ENCODE data around the gene COL8A2. TPM values are rescaled to one million over a fixed set of nuclear protein-coding genes. Genes with fewer than 3 reads are reported as not detected.
A peak's percentile ranks its signal among the peaks of the same experiment; 100 is the strongest.

Gene COL8A2
- total RNA-seq, 1 experiment from 2014 or later: not detected

- in situ Hi-C loops (cut with HindIII; ENCODE audit: low pct_unique_long_range_greater_than_20kb, low sequenced_read_pairs): no loop called here
- DNase-seq (ENCODE audit: low read depth): no peak
Observed at GRCh38 chr1:36097693-36098585, 27.1 kb downstream of the COL8A2 start.

GRCh38 chr1:36096500-36097432 is 28.3 kb downstream of the COL8A2 start:
- in situ Hi-C loops (cut with HindIII; ENCODE audit: low pct_unique_long_range_greater_than_20kb, low sequenced_read_pairs): no loop called here
- DNase-seq (ENCODE audit: low read depth): no peak

- DNase-seq (ENCODE audit: low read depth): no peak
- in situ Hi-C loops (cut with HindIII; ENCODE audit: low pct_unique_long_range_greater_than_20kb, low sequenced_read_pairs): no loop called here
Observed at GRCh38 chr1:36095760-36096405, 29.1 kb downstream of the COL8A2 start.

GRCh38 chr1:36094621-36095061 is 30.4 kb downstream of the COL8A2 start:
- no peak for DNase-seq (ENCODE audit: low read depth)
- in situ Hi-C loops (cut with HindIII; ENCODE audit: low pct_unique_long_range_greater_than_20kb, low sequenced_read_pairs): no loop called here

DNA sequence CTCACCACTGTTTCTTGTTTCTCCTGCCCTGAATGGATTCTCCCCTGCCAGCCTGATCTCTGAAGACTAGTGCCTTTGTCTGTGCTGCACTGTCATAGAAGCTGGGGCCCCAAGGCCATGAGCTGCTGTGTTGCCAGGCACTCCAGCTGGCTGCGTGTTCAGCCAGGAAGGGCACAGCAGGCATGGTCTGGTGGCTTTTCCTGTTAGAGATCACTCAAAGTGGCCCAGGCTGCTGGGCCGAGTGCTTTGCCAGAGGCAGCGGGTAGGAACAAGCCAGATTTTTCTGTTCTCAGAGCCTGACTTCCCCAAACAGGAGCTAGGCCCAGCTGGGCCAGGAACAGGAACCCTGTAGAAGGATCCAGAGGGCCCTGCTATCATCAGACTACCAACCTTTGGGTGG is 31.1 kb downstream of the COL8A2 start:
- in situ Hi-C loops (cut with HindIII; ENCODE audit: low pct_unique_long_range_greater_than_20kb, low sequenced_read_pairs): no loop called here
- no peak for DNase-seq (ENCODE audit: low read depth)

DNA sequence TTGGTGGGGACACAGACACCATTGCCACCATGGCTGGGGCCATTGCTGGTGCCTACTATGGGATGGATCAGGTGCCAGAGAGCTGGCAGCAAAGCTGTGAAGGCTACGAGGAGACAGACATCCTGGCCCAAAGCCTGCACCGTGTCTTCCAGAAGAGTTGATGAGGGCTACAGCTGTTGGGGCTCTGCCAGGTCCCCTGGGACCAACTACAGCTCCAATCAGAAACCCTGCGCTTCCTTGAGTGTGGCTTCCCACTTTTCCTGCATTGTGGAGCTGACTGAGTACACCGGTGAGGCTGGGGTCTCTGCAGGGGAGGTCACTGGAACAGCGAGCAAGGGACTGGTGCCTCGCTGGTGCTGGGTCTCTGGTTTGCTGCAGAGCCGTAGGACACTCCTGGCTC is 31.8 kb downstream of the COL8A2 start:
- in situ Hi-C loops (cut with HindIII; ENCODE audit: low pct_unique_long_range_greater_than_20kb, low sequenced_read_pairs): no loop called here
- DNase-seq (ENCODE audit: low read depth): no peak

DNA sequence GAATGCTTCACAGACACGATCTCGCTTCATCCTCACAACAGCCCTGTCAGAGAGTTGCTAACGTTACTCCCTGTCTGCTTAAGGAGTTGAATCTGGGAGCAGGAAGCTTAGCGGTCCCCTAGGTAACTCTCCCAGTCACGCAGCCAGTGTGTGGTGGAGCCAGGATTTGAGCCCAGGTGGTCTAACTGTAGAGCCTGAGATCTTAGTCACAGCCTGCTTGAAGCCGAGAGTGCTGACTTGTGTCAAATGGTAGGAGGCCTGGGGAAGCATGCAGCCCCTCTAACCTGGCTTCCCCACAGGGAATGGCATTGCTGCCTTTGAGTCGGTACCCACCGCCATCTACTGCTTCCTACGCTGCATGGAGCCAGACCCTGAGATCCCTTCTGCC is 32.2 kb downstream of the COL8A2 start:
- in situ Hi-C loops (cut with HindIII; ENCODE audit: low pct_unique_long_range_greater_than_20kb, low sequenced_read_pairs): no loop called here
- DNase-seq (ENCODE audit: low read depth): no peak

DNA sequence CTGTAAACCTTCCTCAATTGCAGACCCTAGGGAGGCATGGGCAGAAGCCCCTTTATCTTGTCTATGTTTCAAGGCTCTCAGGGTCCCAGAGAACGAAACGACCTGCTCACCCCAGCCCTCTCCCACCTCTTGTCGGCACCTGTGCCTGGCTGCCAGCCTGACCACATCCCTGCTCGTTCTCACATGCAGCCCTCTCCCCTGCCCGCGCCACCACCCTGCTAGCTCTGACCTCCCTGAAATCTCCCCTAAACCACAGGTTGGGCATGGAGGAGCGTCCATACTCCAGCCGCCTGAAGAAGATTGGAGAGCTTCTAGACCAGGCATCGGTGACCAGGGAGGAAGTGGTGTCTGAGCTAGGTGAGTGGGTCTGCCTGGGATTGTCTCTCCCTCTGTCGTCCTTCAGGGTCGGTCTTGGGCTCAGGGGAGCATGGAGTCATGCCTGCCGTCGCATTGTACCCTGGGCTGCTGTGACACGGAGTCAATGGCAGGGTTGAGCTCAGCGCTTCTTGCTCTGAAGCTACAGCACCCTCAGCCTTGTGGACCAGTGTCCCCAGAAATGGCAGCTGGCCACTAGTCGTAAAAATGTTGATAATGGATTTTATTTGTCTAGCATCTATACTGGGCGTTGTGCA is 32.7 kb downstream of the COL8A2 start:
- DNase-seq (ENCODE audit: low read depth): no peak
- in situ Hi-C loops (cut with HindIII; ENCODE audit: low pct_unique_long_range_greater_than_20kb, low sequenced_read_pairs): no loop called here

DNA sequence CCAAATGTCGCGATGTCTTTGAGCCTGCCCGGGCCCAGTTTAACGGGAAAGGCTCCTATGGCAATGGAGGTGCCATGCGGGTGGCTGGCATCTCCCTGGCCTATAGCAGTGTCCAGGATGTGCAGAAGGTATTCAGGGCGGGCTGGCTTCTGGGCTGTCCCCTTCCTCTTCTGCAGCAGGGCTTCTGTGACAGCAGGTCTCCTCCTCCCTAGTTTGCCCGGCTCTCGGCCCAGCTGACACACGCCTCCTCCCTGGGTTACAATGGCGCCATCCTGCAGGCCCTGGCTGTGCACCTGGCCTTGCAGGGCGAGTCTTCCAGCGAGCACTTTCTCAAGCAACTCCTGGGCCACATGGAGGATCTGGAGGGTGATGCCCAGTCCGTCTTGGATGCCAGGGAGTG is 33.3 kb downstream of the COL8A2 start:
- in situ Hi-C loops (cut with HindIII; ENCODE audit: low pct_unique_long_range_greater_than_20kb, low sequenced_read_pairs): no loop called here
- no peak for DNase-seq (ENCODE audit: low read depth)

DNA sequence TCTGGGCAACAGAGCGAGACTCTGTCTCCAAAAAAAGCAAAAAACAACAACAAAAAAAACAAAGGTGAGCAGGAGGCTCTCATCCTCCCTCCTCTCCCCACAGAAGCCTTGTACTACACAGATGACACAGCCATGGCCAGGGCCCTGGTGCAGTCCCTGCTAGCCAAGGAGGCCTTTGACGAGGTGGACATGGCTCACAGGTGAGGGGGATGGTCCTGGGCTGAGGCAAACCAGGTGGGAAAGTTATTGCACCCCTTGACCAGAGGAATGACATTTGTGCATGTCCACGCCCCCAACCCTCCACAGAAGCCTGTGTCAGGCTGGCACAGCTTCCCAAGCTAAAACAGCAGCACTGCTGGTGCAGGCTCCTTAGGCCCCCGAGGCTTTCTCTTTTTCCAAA is 33.9 kb downstream of the COL8A2 start:
- DNase-seq (ENCODE audit: low read depth): no peak
- in situ Hi-C loops (cut with HindIII; ENCODE audit: low pct_unique_long_range_greater_than_20kb, low sequenced_read_pairs): no loop called here

DNA sequence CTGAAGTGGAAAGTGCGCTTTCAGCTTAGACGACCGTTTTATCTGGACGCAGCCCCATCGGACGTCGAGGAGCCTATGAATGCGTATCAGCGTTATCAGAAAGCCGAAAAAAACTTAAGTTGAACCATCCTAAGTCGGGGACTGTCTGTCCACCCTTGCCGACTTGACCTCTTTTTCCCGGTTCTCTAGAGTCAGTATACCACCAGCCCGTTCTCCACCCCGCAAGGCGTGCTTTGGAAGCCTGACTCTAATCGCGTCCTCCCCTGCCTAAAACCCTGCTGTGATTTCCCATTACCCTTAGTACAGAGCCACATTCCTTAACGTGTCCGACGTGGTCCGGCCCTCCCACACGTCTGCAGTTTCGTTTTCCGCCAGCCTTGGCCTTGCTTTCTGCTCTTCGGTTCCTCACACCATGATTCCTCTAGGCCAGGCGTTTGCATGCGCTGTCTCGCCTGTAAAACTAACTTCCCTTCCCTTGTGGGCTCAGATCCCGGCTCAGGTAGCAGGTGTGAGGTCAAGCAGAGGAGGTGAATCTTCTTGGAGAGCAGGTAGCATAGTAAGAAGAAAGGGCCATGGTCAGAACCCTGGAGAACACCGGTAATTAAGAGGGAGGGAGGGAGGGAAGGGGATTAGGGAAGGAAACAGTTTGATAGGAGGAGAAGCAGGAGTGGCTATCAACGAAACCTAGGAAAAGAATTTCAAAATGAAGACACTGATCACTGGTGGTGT is 35.5 kb downstream of the COL8A2 start:
- in situ Hi-C loops (cut with HindIII; ENCODE audit: low pct_unique_long_range_greater_than_20kb, low sequenced_read_pairs): no loop called here
- DNase-seq (ENCODE audit: low read depth): peak; percentile 44

GRCh38 chr1:36088577-36089392 is 36.2 kb downstream of the COL8A2 start, which contains the start of gene ADPRS:
TSS of gene ADPRS (plus strand) at chr1:36088892. CDS start at chr1:36088905, 13 bp downstream.
- in situ Hi-C loops (cut with HindIII; ENCODE audit: low pct_unique_long_range_greater_than_20kb, low sequenced_read_pairs): no loop called here

DNA sequence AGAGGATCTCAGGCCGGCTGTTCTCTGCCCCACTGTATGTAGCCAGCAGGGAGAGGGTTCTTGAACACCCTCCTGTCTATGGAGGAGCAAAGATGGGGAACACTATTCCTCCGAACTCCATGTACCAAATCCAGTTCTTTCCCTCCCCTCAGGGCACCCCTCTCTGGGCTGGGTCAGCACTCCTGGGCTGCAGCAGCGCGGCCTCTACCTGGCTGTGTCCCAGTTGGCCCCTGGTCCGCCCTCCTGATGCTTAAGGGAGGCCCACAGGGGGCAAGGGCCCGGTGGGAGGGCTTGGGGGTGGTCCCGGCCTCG is 36.8 kb downstream of the COL8A2 start:
- in situ Hi-C loops (cut with HindIII; ENCODE audit: low pct_unique_long_range_greater_than_20kb, low sequenced_read_pairs): no loop called here
- no peak for DNase-seq (ENCODE audit: low read depth)

More at GRCh38 chr1:36088577-36089392, 36.2 kb downstream of the COL8A2 start, which contains the start of gene ADPRS:
- peak; percentile 82 for DNase-seq (ENCODE audit: low read depth)

DNA sequence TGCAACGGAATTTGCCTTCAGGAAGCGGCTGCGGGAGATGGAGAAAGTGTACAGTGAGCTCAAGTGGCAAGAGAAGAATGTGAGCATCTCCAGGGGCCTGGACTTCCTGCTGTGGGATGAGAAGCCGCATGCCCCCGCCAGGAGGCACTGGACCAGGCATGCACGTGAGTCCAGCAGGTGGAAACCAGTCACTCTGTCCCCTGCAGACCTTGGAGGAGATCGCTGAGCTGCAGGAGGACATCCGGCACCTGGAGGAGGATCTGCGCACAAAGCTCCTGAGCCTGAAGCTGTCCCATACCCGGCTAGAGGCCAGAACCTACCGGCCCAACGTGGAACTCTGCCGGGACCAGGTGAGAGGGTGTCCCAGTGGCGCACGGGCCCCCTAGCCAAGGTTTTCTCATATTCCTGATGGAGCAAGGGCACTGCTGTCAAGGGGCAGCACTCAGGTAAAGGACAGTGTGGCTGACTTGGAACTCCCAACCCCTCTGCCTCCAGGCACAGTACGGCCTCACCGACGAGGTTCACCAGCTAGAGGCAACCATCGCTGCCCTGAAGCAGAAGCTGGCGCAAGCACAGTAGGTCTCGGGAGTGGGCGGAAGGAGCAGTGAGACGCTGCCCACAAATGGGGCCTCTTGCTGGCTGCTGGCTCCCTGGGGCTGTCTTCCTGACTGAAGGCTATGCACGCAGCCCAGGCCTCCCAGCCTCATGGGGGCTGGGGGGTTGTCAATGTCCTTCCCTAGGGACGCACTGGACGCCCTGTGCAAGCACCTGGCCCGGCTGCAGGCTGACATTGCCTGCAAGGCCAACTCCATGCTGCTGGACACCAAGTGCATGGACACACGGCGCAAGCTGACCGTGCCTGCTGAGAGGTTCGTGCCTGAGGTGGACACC is 37.5 kb downstream of the COL8A2 start:
- no peak for DNase-seq (ENCODE audit: low read depth)
- in situ Hi-C loops (cut with HindIII; ENCODE audit: low pct_unique_long_range_greater_than_20kb, low sequenced_read_pairs): no loop called here

- in situ Hi-C loops (cut with HindIII; ENCODE audit: low pct_unique_long_range_greater_than_20kb, low sequenced_read_pairs): no loop called here
- DNase-seq (ENCODE audit: low read depth): no peak
Observed at GRCh38 chr1:36086529-36087232, 38.3 kb downstream of the COL8A2 start.
